ENCODE data around the gene LIME1.

LIME1 gene

DNA sequence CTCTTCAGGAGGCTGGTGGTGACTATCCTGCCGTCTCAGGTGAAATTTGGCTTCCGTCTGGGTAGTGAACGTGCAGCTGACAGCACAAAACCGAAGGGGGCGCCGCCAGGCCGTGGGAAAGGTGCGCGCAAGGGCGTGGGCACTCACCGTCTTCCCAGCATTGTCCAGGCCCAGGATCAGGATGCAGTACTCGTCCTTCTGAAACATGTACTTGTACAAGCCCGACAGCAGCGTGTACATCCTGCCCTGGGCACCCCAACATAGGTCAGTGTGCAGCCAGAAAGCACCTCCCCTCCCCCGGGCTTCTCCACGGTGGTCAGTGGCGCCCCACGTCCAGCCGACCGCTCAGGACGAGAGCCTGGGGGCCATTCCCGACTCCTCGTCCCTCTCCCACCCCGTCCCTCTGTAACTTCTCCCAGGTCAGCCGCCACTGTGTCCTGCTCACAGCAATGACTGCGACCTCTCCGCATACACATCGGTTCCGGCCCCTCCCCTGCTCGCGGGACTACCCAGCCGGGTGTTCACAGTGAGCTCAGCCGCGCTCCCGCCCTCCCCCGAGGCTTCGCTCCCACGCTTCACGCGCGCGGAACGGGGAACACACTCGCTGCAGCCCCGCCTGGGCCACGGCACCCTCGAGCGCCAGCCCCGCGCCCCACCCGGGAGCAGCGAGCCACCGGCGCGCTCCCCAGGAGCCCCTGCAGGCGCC, 29.5 kb upstream of the LIME1 start:
- ChIA-PET CTCF (interaction anchor here (1.0 to 1.5 kb wide), 3 partner anchors 8 to 273 kb away, joined by 3 to 6 read pairs (median 3); partner anchors contain the start of genes PTK6 and SAMD10), POLR2A (interaction anchor here (1.2 to 1.6 kb wide), 7 partner anchors 8 to 186 kb away, joined by 3 to 10 read pairs (median 4); partner anchors contain the start of gene TPD52L2)
- peak overlapping the region; percentile 77 for H3K4me3 ChIP-seq (ENCODE audit: low read depth, low read length)
- TF ChIP-seq, protein P1, sequence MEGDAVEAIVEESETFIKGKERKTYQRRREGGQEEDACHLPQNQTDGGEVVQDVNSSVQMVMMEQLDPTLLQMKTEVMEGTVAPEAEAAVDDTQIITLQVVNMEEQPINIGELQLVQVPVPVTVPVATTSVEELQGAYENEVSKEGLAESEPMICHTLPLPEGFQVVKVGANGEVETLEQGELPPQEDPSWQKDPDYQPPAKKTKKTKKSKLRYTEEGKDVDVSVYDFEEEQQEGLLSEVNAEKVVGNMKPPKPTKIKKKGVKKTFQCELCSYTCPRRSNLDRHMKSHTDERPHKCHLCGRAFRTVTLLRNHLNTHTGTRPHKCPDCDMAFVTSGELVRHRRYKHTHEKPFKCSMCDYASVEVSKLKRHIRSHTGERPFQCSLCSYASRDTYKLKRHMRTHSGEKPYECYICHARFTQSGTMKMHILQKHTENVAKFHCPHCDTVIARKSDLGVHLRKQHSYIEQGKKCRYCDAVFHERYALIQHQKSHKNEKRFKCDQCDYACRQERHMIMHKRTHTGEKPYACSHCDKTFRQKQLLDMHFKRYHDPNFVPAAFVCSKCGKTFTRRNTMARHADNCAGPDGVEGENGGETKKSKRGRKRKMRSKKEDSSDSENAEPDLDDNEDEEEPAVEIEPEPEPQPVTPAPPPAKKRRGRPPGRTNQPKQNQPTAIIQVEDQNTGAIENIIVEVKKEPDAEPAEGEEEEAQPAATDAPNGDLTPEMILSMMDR (IDR thresholded peaks at IDR 0.05; ENCODE audit: insufficient read depth, low read length, missing control alignments): peak; percentile 24
- DNase-seq (ENCODE audit: low read depth, low spot score): no peak

DNA sequence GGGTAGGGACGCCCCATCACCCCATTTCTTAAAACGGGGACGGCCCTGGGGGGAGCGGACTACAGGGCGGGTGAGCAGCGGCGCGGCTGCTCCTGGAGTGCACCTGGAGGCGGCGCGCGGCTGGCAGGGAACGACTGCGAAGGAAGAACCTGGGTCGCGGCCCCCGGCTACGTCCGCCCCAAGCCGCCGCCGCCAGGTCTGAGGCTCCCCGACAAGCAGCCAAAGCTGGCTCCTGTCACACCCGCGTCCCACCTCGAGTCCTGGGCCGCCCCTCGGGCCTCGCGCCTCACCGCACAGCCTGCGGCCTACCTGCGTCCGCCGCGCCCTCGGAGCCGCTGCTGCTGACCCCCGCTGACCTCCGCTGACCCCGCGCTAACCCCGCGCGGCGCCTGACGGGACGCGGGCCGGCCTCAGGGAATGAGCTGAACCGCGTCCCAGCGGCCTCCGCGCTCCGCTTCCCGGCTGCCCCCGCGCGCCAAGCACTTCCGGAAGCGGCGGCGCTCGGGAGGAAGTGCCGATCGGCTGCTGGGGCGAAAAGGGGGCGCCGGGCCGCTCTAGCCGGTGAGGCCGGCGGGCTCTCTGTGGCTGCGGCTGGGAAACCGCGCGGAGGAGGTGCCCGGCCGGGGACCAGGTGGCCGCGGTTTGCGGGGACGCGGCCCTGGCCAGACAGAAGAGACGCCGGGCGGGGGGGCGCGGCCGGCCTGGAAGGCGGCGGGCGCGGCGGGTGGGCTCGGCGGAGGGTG, 28.7 kb upstream of the LIME1 start, which contains the start of the genes ARFRP1 and ZGPAT:
Gene ARFRP1 (minus strand): TSS at position 419 of the 743 bp plus-strand sequence. CDS start 885 bp downstream, outside the sequence.
Gene ZGPAT (plus strand): TSS at position 482 of the 743 bp plus-strand sequence. CDS start 542 bp downstream, outside the sequence.
- DNase-seq (ENCODE audit: low read depth, low spot score): no peak
- ChIA-PET CTCF (interaction anchor here (1.0 to 1.5 kb wide), 6 partner anchors 9 to 272 kb away, joined by 3 to 6 read pairs (median 3); partner anchors contain the start of genes PTK6 and SAMD10), POLR2A (interaction anchor here (0.6 to 1.6 kb wide), 10 partner anchors 9 to 186 kb away, joined by 3 to 10 read pairs (median 4); partner anchors contain the start of genes GMEB2, LIME1 and TPD52L2)
- TF ChIP-seq, protein P1 (IDR thresholded peaks at IDR 0.05; ENCODE audit: insufficient read depth, low read length, missing control alignments): no peak
- H3K4me3 ChIP-seq (ENCODE audit: low read depth, low read length): peak within 1 kb of the TSS; percentile 77

DNA sequence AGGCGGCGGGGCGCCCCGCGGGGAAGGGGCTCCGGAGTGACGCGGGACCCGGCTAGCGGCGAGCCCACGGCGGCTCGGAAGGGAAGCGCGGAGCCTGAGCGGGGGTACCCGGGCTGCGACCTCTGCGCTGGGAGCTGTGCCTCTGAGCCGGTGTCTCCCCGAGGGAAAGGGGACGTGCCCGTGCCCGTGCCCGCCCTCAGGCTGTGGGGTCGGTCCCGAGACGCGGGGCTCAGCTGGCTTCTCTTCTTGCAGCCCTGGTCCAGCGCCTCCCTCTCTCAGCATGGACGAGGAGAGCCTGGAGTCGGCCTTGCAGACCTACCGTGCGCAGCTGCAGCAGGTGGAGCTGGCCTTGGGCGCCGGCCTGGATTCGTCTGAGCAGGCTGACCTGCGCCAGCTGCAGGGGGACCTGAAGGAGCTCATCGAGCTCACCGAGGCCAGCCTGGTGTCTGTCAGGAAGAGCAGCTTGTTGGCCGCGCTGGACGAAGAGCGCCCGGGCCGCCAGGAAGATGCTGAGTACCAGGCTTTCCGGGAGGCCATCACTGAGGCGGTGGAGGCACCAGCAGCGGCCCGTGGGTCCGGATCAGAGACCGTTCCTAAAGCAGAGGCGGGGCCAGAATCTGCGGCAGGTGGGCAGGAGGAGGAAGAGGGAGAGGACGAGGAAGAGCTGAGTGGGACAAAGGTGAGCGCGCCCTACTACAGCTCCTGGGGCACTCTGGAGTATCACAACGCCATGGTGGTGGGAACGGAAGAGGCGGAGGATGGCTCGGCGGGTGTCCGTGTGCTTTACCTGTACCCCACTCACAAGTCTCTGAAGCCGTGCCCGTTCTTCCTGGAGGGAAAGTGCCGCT, 27.9 kb upstream of the LIME1 start:
- no peak for DNase-seq (ENCODE audit: low read depth, low spot score)
- CTCF ChIA-PET: interaction anchor here (1.0 to 1.2 kb wide), 4 partner anchors 9 to 265 kb away, joined by 3 to 6 read pairs (median 3); partner anchors contain the start of gene PTK6
- POLR2A ChIA-PET: interaction anchor here (0.6 to 1.6 kb wide), 9 partner anchors 10 to 187 kb away, joined by 3 to 10 read pairs (median 4); partner anchors contain the start of genes GMEB2, LIME1 and TPD52L2
- TF ChIP-seq, protein P1 (IDR thresholded peaks at IDR 0.05; ENCODE audit: insufficient read depth, low read length, missing control alignments): no peak
- H3K4me3 ChIP-seq (ENCODE audit: low read depth, low read length): peak overlapping the region; percentile 77

DNA sequence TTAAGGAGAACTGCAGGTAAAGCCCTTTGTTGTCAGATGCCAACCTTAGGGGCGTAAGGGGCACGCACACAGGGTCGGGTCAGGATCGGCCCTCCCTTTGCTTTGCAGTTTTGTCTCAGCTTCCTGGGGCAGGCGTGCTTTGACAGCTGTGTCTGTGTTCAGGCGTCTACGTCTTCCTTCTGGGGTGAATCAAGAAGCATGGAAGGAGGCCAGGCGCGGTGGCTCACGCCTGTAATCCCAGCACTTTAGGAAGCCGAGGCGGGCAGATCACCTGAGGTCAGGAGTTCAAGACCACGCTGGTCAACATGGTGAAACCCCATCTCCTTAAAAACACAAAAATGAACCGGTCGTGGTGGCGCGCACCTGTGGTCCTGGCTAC, 27.3 kb upstream of the LIME1 start:
- TF ChIP-seq, protein P1 (IDR thresholded peaks at IDR 0.05; ENCODE audit: insufficient read depth, low read length, missing control alignments): no peak
- POLR2A ChIA-PET: no interaction called here
- peak overlapping the region; percentile 77 for H3K4me3 ChIP-seq (ENCODE audit: low read depth, low read length)
- DNase-seq (ENCODE audit: low read depth, low spot score): no peak
- CTCF ChIA-PET: interaction anchor here (1.2 kb wide), 1 partner anchor 8 kb away, joined by 3 read pairs; no protein-coding TSS in a partner anchor

DNA sequence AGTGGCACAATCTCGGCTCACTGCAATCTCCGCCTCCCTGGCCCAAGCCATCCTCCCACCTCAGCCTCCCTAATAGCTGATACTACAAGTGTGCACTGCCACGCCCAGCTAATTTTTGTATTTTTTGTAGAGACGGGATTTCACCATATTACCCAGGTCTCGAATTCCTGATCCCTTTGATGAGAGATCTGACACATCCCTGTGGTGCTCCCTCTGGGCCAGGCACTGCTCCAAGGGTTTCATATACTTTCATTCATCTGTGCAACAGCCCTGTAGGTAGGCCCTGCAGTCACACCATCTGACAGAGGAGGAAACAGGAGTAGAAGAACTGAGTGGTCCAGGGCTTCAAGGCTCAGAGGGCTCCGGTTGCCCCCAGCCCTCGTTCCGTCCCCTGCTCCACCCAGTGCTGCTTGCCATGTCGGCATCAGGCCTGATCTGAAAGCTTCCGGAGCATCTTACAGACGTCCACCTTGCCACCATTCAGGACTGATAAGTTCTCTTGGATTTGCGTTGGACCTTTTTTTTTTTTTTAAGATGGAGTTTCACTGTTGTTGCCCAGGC, 25.3 kb upstream of the LIME1 start:
- POLR2A ChIA-PET: no interaction called here
- no peak overlapping the region for H3K4me3 ChIP-seq (ENCODE audit: low read depth, low read length)
- TF ChIP-seq, protein P1 (IDR thresholded peaks at IDR 0.05; ENCODE audit: insufficient read depth, low read length, missing control alignments): no peak
- CTCF ChIA-PET: interaction anchor here (0.8 to 1.5 kb wide), 2 partner anchors 8 to 30 kb away, joined by 4 read pairs; no protein-coding TSS in a partner anchor
- no peak for DNase-seq (ENCODE audit: low read depth, low spot score)

Data from AG04449 (cell line).